ENCODE measurements around the gene TMSB4X.
"Not testable (repeated sequence)": the region's sequence is repeated elsewhere in the genome, so short reads cannot be mapped to it uniquely, and the experiment has no call there.

Gene TMSB4X

GRCh38 chrX:12955882-12956703 is 18.8 kb upstream of the TMSB4X start:
- peak; percentile 43 for DNase-seq (ENCODE audit: low spot score)

DNA sequence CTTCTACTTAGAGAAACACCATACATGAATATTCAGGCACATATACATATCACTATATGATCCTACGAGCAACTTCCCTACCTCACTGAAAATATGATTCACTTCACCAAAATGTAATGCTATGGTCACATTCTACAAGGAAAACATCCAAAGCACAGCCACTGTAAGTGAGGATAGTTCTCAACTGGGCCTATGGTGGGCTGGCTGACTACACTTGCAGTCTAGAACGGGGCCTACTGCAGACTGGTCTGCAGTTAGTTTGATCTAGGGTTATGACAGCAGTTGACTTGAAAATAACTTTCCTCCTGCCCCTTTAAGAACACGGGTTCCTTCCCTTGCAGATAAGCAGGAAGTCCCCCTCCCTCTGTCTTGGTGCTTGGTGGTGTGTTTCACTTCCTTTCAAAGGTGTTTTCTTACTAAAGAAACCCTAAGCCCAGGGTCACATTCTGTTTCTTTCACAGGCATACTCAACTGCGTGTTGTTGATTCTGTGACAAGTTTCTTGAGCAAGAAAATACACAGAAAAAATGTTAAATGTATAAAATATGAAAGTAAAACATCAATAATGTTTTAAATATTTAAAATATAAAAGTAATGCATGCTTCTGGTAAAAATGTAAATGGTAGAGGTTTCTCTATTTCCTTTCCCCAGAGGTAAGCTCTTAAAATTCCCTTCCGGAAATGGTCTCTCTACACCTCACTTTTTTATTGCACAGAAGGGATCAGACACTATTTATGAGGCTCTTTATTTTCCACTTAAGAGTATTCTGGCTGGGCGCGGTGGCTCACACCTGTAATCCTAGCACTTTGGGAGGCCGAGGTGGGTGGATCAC is 18.0 kb upstream of the TMSB4X start:
- DNase-seq (ENCODE audit: low spot score): peak; percentile 10

- no peak for DNase-seq (ENCODE audit: low spot score)
Measured at GRCh38 chrX:12958059-12958458, 16.9 kb upstream of the TMSB4X start.

GRCh38 chrX:12958461-12958860 is 16.4 kb upstream of the TMSB4X start:
- DNase-seq (ENCODE audit: low spot score): no peak

GRCh38 chrX:12961196-12961718 is 13.7 kb upstream of the TMSB4X start:
- DNase-seq (ENCODE audit: low spot score): no peak

DNA sequence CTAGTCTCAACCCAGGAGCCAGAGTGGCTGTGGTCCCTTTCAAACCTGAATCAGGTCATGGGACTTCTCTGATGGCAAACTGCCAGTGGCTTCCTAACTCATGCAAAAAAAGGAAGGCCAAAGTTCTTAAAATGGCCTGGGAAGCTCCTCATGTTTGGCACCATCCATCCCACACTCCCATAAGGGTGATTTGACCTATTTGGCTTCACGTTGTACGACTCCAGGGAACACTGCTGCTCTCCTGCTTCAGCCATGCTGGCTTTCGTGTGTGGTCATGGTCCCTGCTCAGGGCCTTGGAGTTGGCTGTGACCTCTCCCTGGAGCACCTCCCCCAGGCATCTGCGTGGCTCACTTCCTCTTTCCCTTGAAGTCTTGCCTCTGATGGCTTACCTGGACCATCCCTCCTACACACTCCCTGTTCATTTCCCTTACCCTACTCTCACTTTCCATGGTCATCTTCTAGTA is 12.8 kb upstream of the TMSB4X start:
- DNase-seq (ENCODE audit: low spot score): no peak

DNA sequence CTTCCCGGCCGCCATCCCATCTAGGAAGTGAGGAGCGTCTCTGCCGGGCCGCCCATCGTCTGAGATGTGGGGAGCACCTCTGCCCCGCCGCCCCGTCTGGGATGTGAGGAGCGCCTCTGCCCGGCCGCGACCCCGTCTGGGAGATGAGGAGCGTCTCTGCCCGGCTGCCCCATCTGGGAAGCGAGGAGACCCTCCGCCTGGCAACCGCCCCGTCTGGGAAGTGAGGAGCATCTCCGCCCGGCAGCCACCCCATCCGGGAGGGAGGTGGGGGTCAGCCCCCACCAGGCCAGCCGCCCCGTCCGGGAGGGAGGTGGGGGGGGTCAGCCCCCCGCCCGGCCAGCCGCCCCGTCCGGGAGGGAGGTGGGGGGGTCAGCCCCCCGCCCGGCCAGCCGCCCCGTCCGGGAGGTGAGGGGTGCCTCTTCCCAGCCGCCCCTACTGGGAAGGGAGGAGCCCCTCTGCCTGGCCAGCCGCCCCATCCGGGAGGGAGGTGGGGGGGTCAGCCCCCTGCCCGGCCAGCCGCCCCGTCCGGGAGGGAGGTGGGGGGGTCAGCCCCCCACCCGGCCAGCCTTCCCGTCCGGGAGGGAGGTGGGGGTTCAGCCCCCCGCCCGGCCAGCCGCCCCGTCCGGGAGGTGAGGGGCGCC is 11.6 kb upstream of the TMSB4X start:
- DNase-seq (ENCODE audit: low spot score): not testable (repeated sequence)

- no peak for DNase-seq (ENCODE audit: low spot score)
Measured at GRCh38 chrX:12965131-12965940, 9.6 kb upstream of the TMSB4X start.

- DNase-seq (ENCODE audit: low spot score): no peak
Measured at GRCh38 chrX:12966151-12966550, 8.8 kb upstream of the TMSB4X start.

DNA sequence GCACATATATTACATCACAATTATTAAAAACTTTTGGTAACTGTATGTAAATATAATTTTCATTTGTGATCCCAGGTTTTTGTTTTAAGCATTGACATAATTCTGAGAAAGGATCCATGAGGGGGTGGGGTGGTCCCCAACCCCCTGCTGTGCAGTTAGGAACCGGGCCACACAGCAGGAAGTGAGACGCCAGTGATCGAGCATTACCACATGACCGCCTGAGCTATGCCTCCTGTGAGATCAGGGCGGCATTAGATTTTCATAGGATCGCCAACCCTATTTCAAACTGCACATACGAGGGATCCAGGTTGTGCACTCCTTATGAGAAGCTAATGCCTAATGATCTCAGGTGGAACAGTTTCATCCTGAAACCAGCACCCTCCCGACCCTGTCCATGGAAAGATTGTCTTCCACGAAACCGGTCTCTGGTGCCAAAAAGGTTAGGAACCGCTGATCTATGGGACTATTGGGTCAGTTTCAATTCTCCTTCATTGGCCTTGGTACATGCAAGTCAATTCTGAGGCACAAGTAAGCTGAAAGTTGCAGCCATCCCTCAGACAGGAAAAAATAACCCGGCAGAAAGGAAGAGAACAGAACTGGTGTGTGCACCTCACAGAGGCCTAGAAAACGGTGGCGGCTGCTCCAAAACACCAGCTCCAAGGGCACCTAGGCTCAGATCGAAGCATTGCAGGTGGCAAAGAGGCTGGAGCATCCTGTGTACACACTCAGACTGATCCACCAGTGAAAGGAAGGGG is 7.0 kb upstream of the TMSB4X start:
- no peak for DNase-seq (ENCODE audit: low spot score)

DNA sequence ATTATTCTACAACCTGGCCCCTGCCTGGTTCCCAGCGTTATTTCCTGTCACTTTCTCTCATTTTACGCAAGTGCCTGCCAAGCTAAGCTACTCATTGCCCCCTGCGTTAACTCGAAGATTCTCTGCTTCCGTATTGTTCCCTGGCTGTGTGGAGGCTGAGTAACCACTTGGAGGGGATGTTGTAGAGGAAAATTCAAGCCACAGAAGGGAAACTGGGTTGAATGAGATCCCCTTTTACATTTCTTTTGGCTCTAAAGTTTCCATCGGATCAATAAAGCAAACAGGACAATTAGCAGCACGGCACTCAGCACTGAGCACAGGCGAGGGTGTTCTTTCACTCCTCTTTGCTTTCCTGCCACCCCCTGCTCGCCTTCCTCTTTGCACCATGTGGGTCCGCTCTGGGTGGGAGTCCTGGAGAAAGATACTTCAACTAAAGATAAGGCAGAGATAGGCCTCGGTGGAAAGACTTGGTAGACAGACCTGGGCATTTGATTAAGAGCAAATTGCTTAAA is 4.2 kb upstream of the TMSB4X start:
- peak; percentile 55 for DNase-seq (ENCODE audit: low spot score)

DNA sequence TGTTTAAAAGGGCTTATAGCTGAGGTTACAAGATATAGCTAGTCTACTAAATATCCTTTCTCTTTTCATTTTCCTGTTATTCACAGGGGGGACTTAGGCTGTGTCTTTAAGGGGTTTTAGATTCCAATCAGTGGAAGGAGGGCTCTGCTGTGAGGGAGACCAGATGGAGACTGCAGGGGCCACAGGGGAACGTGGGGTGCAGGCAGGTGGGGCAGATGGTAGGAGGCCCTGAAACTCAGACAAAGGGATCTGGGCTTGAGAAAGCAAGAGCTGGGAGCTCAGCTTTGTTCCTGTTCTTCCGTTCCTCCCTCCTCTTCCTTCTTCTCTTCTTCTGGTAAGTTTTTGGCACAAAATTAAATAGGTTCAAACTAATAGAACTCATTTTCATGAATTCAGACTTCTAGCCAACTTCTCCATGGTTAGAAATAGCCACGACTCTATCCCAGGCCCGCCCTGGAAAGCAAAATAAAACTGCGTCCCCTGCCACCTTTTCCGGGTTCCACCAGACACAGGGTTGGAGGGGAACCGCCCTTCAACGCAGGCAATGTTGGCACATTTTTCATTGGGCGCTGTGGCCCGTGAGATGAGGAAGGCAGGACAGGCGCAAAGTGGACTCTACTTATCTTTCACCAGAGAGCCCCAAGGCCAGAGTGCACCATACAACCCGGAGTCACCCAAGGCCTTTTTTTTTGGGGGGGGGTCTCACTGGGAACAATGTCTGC is 3.5 kb upstream of the TMSB4X start:
- DNase-seq (ENCODE audit: low spot score): no peak

DNA sequence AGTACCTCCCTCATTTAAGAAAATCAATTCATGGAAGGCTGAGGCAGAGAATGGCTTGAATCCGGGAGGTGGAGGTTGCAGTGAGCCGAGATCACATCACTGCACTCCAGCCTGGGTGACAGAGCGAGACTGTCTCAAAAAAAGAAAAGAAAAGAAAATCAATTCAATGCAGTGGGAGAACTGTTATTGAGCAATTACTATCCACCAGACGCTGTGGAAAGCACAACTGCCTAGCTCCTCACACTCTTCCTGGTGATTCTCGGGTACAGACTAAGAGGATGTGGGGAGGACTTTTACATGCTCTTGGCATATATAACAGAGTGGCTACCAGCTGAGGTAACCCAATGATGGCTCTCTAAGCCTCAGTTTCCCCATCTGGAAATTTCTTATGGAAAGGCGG is 2.7 kb upstream of the TMSB4X start:
- no peak for DNase-seq (ENCODE audit: low spot score)

DNA sequence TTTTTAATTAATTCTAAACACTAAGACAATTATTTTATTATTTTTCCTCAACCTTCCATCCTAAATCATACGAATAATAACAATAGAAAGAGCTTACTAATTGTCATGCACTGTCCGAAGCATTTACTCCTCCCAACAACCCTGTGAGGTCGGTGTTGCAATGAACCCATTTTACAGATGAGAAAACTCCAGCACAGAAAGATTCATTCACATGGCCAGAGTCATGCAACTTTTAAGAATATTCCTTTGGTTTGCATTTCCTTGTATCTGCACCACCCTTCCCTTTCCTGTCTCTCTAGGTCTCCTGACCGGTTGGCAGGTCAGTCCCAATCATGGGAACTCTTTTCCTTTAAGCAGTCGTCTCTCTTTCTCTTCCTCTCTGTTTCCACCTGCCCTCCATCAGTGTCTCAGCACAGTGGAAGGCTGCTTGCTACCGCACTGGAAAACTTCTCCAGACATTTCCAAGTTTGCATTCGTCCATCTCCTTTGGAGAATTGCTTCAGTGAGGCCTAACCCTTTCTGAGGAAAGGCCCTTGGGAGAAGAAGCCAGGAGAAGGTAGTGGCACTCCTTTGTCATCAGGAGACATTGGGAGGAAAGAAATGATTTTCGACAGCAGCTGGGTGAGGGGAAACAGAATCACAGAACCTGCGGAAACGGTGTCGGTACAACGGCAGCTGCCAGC is 1.9 kb upstream of the TMSB4X start:
- DNase-seq (ENCODE audit: low spot score): no peak

DNA sequence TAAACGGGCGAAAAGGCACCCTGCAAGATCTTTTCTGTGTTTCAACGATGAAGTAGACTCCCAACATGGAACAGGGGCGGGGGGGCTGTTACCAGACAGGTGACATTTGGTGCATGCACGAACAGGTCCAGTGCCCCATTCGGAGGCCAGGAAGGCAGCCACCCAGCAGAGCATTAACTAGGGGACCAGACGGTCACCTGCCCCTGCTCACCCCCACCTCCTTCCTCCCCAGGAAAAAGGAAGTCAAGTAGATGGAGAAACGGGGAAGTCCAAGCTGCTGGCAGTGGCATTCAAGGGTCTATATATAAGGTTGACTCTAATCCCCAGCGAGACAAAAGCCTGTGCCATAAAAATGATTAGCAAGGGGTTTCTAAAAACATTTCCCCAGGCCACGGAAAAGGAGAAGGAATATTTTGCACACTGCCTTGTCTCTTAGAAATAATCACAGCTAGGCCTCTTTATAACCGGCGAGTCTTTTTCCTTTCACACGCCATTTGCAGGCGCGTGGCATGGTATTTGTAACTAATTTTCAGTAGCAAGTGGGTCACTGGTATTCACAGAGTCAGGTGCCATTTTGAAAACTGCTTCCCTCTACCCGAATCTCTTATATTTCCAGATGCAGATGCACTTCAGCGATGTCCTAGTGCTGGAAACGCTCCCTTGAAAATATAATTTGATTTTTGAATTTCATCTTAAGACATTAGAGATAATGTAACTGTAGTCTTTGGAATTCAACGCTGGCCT is 1.2 kb upstream of the TMSB4X start:
- DNase-seq (ENCODE audit: low spot score): no peak

- peak; percentile 54 for DNase-seq (ENCODE audit: low spot score)
Measured at GRCh38 chrX:12974305-12974795, 560 bp upstream of the TMSB4X start.

GRCh38 chrX:12975670-12975965 is 708 bp downstream of the TMSB4X start:
- DNase-seq (ENCODE audit: low spot score): no peak

DNA sequence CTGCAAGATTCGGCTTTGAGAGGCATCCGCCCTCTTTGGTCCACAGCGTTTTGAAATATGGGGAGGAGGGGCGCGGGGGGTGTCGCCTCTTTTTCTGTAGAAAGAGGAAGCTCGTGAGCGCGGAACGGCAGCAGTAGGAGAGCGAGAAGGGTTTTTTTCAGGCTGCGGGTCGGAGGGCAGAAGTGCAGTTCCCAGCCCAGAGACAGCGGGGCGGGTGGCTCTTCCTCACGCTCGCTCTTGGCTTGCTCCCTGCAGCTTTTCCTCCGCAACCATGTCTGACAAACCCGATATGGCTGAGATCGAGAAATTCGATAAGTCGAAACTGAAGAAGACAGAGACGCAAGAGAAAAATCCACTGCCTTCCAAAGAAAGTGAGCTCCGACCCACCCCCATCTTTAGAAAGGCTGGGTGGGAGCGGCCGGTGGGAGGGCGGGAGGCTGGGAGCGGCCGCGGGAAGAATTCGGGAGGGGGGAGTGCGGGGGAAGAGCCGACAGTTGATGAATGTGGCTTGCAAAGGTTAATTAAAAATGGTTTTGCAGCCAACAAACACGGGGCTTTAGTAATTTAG is 1.2 kb downstream of the TMSB4X start:
- DNase-seq (ENCODE audit: low spot score): peak; percentile 46
